ENCODE data around the gene POLR1E.

GRCh38 chr9:37522971-37523370, 37.2 kb downstream of the POLR1E start:
- no peak for TF ChIP-seq POLR2AphosphoS5 (IDR thresholded peaks at IDR 0.05)
- TF ChIP-seq, protein P1, sequence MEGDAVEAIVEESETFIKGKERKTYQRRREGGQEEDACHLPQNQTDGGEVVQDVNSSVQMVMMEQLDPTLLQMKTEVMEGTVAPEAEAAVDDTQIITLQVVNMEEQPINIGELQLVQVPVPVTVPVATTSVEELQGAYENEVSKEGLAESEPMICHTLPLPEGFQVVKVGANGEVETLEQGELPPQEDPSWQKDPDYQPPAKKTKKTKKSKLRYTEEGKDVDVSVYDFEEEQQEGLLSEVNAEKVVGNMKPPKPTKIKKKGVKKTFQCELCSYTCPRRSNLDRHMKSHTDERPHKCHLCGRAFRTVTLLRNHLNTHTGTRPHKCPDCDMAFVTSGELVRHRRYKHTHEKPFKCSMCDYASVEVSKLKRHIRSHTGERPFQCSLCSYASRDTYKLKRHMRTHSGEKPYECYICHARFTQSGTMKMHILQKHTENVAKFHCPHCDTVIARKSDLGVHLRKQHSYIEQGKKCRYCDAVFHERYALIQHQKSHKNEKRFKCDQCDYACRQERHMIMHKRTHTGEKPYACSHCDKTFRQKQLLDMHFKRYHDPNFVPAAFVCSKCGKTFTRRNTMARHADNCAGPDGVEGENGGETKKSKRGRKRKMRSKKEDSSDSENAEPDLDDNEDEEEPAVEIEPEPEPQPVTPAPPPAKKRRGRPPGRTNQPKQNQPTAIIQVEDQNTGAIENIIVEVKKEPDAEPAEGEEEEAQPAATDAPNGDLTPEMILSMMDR (IDR thresholded peaks at IDR 0.05) = no peak
- TF ChIP-seq EP300 (IDR thresholded peaks at IDR 0.05; ENCODE audit: low read depth) = no peak
- TF ChIP-seq POLR2A (IDR thresholded peaks at IDR 0.05) = no peak
